Prostate gland (tissue), 2 donors: ENCODE data around the gene TMEM120B.

ENCODE experiments used
- CTCF ChIP-seq, 4 experiments: fragments of 200-600 bp in 2 of 4; fragments of 450-650 bp in 2 of 4; sonication (generic) in 2 of 4; IDR thresholded peaks; 1 replicate in 3 of 4; 2 replicates in 1 of 4; pipeline ENCODE4 v1.5.1; 2016 to 2019; ENCODE audit warnings: antibody characterized with exemption in 4 of 4, mild to moderate bottlenecking in 2 of 4, moderate library complexity in 2 of 4
- POLR2A ChIP-seq: fragments of 450-650 bp; IDR thresholded peaks from one replicate; pipeline ENCODE4 v1.6.1; 2016; ENCODE audit warnings: antibody characterized with exemption, mild to moderate bottlenecking

- no peak for TF ChIP-seq CTCF (IDR thresholded peaks at IDR 0.05)
- TF ChIP-seq POLR2A: no peak
These were observed 34.2 kb upstream of the TMEM120B start for GRCh38 chr12:121678305-121678704.
